T1000 (cell line): ENCODE results near the gene FTO.

Experiments
- DNase-seq: peaks from one replicate; lab custom pipeline; 2025; ENCODE audit warnings: mixed read lengths; lab: John Stamatoyannopoulos, UW

FTO gene

DNA sequence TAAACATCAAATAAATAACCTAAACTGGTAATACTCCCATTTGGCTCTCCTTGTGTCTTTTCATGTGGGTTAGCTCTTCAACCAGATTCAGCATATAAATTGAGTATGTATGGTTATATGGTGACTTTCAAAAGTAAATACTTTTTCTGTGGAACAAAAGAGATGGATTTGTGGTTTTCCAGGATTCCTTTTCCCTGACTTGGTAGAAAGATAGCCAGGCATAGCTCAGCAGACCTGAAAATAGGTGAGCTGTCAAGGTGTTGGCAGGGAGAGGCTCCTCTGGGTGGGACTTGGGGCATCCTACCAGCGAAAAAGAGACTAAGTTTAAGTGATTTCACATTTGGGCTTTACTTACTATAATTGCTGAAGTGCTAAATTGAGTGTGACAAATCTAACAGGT lies 80.3 kb downstream of the FTO start:
- no peak for DNase-seq

DNA sequence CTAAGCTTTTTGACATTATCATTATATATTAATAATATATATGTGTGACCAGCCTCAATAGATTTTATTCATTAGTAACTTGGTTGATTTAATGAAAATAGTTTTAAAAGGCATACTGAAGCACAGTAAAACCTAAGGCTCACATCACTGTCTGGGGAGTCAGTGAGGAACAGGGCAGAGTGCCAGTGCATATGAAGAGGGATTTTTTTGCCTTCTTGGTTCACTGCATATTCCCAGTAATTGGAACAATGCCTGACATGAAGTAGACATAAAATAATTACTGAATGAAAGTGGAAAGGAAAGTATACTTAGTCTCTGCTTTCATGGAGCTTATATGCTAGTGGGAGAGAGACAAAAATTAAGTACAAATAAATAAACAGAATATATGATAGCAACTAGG lies 81.1 kb downstream of the FTO start:
- no peak for DNase-seq

DNA sequence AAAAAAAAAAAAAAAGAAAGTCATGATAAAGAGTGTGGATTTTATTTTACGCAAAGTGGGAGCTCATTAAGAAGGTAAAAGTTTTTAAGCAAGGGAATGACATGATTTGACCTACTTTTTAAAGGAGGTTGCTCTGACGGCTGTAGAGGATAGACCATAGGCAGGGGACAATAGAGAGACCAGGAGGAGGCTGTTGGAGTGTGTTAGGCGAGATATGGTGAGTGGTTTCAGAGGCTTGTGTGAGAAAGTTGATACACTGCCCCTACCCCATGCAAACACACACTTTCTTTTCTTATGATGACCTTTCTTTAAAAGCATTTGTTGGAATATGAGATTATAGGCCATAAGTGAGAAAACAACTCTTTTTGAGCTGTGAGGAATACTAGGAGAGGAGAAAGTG lies 82.0 kb downstream of the FTO start:
- DNase-seq: no peak

DNA sequence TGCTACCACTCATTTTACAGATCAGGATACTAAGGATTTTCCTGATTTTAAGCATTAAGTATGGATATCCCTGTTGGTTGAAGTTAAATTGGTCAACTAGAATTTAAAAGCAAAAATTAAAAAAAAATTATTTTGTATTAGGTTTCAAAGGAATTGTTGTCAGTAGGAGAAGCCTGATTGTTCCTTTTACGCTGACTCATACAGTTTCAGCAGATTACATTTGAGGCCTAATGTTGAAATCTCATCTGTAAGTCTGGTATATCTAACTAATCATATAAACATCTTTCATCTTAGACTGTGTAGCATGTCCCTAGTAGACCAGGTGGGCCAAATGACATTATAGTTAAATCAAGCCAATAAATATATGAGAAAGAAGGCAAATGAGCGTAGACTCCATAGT lies 83.5 kb downstream of the FTO start:
- DNase-seq: no peak

- no peak for DNase-seq
Observed at GRCh38 chr16:53789137-53789536, 85.2 kb downstream of the FTO start.

GRCh38 chr16:53792161-53792951 lies 88.4 kb downstream of the FTO start:
- no peak for DNase-seq

GRCh38 chr16:53803451-53803850 lies 99.5 kb downstream of the FTO start:
- no peak for DNase-seq

DNA sequence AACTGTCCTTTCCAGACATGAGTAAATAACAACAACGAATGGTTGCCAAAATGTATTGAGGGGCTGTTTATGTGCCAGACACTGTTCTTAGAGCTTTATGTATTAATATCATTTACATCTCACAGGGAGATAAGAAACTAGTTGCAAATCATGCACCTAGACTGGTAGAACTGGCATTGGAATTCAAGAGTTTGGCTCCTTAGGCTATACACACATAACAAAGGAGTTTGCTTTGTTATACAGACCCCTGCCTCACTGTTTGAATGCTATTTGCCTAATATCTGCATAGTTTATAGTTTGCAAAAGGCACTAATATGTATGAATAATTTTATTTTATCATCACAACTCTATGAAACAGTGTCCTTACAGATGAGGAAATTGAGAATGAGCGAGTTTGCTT lies 100.0 kb downstream of the FTO start:
- no peak for DNase-seq

DNA sequence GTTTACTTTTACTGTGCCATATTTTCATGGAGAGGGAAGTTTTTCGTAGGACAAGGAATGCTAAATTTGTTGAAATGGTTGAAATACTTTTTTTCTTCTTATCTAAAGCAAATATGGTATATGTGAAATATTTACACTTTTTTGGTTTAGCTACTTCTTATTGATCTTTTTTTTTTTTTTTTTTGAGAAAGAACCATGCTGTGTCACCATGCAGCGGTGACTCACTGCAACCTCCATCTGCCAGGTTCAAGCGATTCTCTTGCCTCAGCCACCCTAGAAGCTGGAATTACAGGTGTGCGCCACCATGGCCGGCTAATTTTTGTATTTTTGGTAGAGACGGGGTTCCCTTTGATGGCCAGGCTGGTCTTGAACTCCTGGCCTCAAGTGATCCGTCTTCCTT lies 100.5 kb downstream of the FTO start:
- no peak for DNase-seq

- no peak for DNase-seq
Observed at GRCh38 chr16:53805113-53805512, 101.2 kb downstream of the FTO start.

GRCh38 chr16:53805752-53806151 lies 101.8 kb downstream of the FTO start:
- DNase-seq: no peak

DNA sequence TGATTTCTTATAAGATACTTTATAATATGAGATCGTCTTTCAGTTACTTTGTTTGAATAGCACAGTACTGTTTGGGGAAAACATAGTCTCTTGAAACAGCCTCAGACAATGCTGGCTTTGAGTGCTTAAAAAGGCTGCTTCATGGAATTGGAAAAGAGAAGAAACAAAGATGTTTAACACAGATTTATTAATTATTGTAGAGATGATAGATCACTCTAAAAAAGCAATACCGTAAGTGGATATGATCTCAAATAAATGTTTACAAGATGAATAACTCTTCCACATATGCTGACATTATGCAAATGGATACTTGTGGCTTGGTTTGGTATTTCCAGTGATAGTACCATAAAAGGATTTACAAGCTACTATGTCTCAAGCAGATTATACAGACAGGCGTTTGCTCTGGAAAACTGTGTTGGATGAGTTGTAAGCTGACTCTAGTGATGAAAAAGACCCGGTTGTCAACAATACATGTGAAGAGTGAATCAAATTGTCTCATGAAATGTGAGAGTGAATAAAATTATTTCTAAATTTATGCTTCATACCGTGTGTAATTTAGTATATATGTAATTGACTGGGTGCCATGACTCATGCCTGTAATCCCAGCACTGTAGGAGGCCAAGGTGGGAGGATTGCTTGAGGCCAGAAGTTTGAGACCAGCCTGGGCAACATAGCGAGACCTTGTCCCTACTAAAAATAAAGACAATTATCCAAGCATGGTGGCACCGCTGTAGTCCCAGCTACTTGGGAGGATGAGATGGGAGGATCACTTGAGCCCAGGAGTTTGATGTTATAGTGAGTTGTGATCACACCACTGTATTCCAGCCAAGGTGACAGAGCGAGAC lies 105.4 kb downstream of the FTO start:
- no peak for DNase-seq

- DNase-seq: no peak
Observed at GRCh38 chr16:53812914-53813313, 109.0 kb downstream of the FTO start.

- no peak for DNase-seq
Observed at GRCh38 chr16:53814801-53815200, 110.8 kb downstream of the FTO start.

GRCh38 chr16:53816211-53816836 lies 112.4 kb downstream of the FTO start:
- no peak for DNase-seq

- DNase-seq: no peak
Observed at GRCh38 chr16:53817117-53817755, 113.3 kb downstream of the FTO start.

GRCh38 chr16:53817812-53818550 lies 114.0 kb downstream of the FTO start:
- no peak for DNase-seq

DNA sequence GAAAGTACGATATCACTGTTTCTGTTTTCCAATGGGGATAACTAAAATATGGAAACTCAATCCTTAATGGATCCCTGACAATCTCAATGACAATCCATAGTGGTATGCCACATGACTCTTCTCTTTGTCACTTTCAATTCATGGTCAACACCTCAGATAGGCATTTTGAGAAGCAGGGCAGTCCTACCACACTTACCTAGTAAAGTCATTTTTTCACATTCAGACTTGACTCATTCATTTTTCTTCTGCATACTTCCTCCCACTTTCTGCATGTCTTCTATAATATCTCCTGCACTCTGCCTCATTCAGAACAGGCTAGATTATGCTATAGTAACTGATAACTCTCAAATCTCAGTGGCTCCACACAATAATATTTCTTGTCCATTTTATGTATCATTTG lies 117.5 kb downstream of the FTO start:
- no peak for DNase-seq

DNA sequence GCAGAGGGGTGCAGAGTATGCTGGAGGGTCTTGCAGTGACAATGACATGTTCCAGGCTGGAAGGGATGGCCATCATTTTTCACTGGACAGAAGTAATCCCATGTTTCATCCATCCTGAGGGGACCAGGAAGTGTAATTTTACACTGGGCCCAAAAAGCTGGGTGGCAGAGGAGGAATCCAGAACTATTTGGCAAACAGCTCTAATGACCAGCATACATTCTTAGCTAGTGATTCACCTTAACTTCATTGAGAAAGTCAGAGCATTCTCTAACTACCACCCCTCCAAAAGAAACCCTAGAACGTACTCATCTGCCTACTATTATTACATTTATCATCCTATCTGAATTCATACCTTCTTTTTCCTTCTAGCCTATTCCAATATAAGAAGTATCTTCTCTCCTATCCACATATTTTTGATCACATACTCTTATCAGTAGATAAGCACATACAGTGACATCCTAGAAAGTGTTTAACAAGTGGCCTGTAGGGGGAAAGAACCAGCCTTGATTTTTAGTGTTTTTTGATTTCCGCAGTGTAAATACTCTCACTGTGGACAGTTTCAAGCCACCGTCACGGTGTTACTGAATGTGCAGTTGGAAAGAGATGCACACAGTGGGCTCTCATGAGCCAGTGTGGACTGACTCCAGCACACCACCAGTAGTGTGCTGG lies 118.1 kb downstream of the FTO start:
- DNase-seq: no peak

DNA sequence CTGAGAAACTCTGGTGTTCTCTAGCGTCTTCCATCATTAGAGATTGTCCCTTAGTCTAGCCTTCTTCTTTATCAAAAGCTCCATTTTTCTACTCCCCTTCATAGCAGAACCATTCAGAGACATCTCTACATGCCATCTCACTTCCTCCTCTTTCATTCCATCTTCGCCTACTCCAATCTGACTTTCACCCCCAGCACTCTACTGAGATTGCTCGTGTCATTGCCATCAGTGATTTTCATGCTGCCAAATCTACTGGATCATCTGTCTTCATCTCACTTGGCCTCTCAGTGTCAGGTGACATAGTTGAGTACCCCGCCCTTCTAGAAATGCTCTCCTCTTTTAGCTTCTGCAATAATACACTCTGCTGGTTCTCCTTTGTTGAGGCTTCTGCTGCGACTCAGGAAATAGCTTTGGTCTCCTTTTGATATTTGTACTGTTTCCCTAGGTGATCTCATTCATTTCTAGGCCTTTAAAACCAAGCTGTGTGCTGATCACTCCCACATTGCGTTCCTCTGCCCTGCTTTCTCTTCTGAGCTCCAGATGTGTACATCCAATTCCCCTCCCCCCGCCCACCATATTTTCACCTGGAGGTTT lies 119.1 kb downstream of the FTO start:
- DNase-seq: no peak

DNA sequence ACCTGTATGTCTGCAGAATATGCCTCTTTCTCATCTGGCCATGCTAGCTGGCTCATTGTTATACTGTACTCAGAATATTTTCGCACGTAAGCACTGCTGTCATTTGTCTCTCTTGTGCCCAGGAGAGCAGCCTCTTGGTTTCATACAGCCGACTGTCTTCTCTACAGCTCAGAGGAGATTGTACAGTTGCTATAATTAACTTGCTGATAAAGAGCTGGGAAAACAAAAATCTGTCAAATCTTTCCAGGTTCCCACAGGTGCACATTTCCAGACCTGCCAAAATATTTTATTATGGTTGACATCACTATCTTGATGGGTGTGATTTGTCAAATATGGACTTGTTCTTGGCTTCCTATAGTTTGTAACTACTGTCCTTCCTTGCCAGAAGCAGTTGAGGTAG lies 122.7 kb downstream of the FTO start:
- DNase-seq: no peak
